HepG2 (cell line): ENCODE data around the gene MRFAP1L1. TPM values are rescaled to one million over a fixed set of nuclear protein-coding genes. Genes with fewer than 3 reads are reported as not detected.
A peak's percentile ranks its signal among the peaks of the same experiment; 100 is the strongest.

Source experiments
- CBFB ChIP-seq: sonication (generic); formaldehyde crosslinking; IDR thresholded peaks from 2 replicates; pipeline ENCODE4 v1.4.0; 2020; ENCODE audit warnings: missing genetic modification reagents
- SRSF1 ChIP-seq: fragments of 200-400 bp; formaldehyde crosslinking; optimal IDR thresholded peaks from 2 replicates; pipeline ENCODE3; 2017; ENCODE audit warnings: mild to moderate bottlenecking, low read depth, low read length, moderate library complexity
- ZBTB3 ChIP-seq: sonication (generic); formaldehyde crosslinking; IDR thresholded peaks from 2 replicates; pipeline ENCODE4 v1.4.0; 2020; ENCODE audit warnings: low read depth, mild to moderate bottlenecking, moderate library complexity, missing genetic modification reagents, borderline replicate concordance
- ZNF207 ChIP-seq: fragments of 450-650 bp; IDR thresholded peaks from 2 replicates; pipeline ENCODE4 v1.6.1; 2016; ENCODE audit warnings: antibody characterized with exemption, borderline replicate concordance
- ZNF224 ChIP-seq: sonication (generic); formaldehyde crosslinking; IDR thresholded peaks from 2 replicates; pipeline ENCODE4 v1.5.0; 2020; ENCODE audit warnings: mild to moderate bottlenecking, missing genetic modification reagents
- ZNF629 ChIP-seq: sonication (generic); formaldehyde crosslinking; conservative IDR thresholded peaks from 2 replicates; pipeline ENCODE4 v1.5.0; 2020; ENCODE audit warnings: missing genetic modification reagents
- polyA plus RNA-seq, 8 experiments: library from polyadenylated mRNA; depleted of rRNA in 3 of 8; stranded (reverse) in 7 of 8; unstranded in 1 of 8; fragments of >200 nt; fragmentation: Illumina TruSeq in 4 of 8; extraction: Trizol in 4 of 8; gene quantifications; 2 replicates each; pipeline versions ENCODE4 v1.2.1 to v1.2.3, GENCODE V29; 2011 to 2016; ENCODE audit warnings: low read depth in 4 of 8, missing spikeins in 1 of 8, mixed read lengths in 1 of 8; ENCODE audit not compliant: insufficient read depth in 1 of 8
- total RNA-seq, 5 experiments: library from RNA; depleted of rRNA; stranded (reverse); fragments of >200 nt; fragmentation: Illumina TruSeq; extraction: Trizol; gene quantifications; 2 replicates each; pipeline ENCODE4 v1.2.3, GENCODE V29; 2016; ENCODE audit warnings: low read depth in 1 of 5
- TF ChIP-seq, protein P1 (sequence below): sonication (generic); formaldehyde crosslinking; IDR thresholded peaks from 2 replicates; pipeline ENCODE4 v1.9.0; 2021; ENCODE audit warnings: missing genetic modification reagents, borderline replicate concordance
- TF ChIP-seq, protein P2 (sequence below): sonication (generic); formaldehyde crosslinking; IDR thresholded peaks from 2 replicates; pipeline ENCODE4 v1.4.0; 2020; ENCODE audit warnings: missing genetic modification reagents
- TF ChIP-seq, protein P3 (sequence below), 2 experiments: sonication (generic) in 1 of 2; formaldehyde crosslinking in 1 of 2; IDR thresholded peaks; 2 replicates each; pipeline versions ENCODE4 v1.4.0 to v1.6.1; 2016 to 2020; ENCODE audit warnings: borderline replicate concordance in 1 of 2, low read depth in 1 of 2, mild to moderate bottlenecking in 1 of 2, missing genetic modification reagents in 1 of 2
- TF ChIP-seq, protein P4 (sequence below): sonication (generic); formaldehyde crosslinking; IDR thresholded peaks from 2 replicates; pipeline ENCODE4 v1.5.1; 2020; ENCODE audit warnings: mild to moderate bottlenecking, missing genetic modification reagents, borderline replicate concordance
- TF ChIP-seq, protein P5 (sequence below): sonication (generic); formaldehyde crosslinking; IDR thresholded peaks from 2 replicates; pipeline ENCODE4 v1.5.0; 2020; ENCODE audit warnings: mild to moderate bottlenecking, missing genetic modification reagents, moderate library complexity

MRFAP1L1 gene
- total and polyA plus RNA-seq, 2 of the 13 experiments (the other 11 are each of a cell fraction or from before 2014, with no cell fraction given) = 44.8 to 76.6 TPM

DNA sequence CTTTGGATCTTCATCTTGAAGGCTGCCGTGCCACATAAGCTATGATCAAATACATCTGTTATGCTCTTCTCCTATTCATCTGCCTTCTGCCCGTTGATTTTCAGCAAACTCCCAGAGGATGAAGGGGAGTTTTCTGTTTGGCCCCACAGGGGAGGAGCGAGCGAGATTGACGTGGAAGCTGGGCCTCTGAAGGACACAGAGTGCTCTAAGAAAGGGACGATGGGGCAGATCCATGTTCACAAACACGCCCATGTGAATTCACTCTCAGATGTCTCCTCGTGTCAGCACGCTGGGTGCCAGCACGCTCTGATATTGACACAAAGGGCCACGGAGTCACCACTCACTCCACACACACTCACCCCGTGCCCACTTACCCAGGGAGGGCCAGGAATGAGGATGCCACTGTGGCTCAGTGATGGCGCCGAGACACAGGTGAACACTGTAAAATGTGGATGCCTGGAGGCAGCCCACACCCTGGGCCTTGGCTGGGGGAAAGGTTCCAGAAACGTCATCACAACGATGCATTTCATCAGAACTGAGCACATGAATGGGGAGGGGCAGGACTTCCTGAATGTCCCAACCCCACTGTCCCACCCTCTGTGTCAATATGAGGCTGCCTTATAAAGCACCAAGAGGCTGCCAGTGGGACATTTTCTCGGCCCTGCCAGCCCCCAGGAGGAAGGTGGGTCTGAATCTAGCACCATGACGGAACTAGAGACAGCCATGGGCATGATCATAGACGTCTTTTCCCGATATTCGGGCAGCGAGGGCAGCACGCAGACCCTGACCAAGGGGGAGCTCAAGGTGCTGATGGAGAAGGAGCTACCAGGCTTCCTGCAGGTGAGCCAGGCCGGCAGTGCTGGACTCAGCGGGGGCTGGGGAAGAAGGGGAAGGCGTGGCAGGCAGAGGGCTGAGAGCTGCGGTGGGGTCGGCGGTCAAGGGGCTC lies 16.2 kb downstream of the MRFAP1L1 start, which contains the start of gene S100P (continued):
- TF ChIP-seq CBFB (CRISPR knock-in tag) = peak; percentile 74; the same call in 1 of the 2 replicates
- TF ChIP-seq, protein P1, sequence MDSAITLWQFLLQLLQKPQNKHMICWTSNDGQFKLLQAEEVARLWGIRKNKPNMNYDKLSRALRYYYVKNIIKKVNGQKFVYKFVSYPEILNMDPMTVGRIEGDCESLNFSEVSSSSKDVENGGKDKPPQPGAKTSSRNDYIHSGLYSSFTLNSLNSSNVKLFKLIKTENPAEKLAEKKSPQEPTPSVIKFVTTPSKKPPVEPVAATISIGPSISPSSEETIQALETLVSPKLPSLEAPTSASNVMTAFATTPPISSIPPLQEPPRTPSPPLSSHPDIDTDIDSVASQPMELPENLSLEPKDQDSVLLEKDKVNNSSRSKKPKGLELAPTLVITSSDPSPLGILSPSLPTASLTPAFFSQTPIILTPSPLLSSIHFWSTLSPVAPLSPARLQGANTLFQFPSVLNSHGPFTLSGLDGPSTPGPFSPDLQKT (CRISPR knock-in tag) = no peak
- TF ChIP-seq, protein P2, sequence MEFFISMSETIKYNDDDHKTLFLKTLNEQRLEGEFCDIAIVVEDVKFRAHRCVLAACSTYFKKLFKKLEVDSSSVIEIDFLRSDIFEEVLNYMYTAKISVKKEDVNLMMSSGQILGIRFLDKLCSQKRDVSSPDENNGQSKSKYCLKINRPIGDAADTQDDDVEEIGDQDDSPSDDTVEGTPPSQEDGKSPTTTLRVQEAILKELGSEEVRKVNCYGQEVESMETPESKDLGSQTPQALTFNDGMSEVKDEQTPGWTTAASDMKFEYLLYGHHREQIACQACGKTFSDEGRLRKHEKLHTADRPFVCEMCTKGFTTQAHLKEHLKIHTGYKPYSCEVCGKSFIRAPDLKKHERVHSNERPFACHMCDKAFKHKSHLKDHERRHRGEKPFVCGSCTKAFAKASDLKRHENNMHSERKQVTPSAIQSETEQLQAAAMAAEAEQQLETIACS (CRISPR knock-in tag) = 0 out of 2 replicates have a peak, but pooled peaks have one; percentile 14
- no peak for TF ChIP-seq ZBTB3 (CRISPR knock-in tag)
- TF ChIP-seq, protein P3, sequence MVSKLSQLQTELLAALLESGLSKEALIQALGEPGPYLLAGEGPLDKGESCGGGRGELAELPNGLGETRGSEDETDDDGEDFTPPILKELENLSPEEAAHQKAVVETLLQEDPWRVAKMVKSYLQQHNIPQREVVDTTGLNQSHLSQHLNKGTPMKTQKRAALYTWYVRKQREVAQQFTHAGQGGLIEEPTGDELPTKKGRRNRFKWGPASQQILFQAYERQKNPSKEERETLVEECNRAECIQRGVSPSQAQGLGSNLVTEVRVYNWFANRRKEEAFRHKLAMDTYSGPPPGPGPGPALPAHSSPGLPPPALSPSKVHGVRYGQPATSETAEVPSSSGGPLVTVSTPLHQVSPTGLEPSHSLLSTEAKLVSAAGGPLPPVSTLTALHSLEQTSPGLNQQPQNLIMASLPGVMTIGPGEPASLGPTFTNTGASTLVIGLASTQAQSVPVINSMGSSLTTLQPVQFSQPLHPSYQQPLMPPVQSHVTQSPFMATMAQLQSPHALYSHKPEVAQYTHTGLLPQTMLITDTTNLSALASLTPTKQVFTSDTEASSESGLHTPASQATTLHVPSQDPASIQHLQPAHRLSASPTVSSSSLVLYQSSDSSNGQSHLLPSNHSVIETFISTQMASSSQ (IDR thresholded peaks at IDR 0.05; ENCODE audit: low read depth) = no peak
- TF ChIP-seq, protein P3 (CRISPR knock-in tag; IDR thresholded peaks at IDR 0.05; ENCODE audit: borderline replicate concordance) = no peak; the same call in 1 of the 2 replicates
- no peak for TF ChIP-seq ZNF629 (CRISPR knock-in tag)
- TF ChIP-seq, protein P4, sequence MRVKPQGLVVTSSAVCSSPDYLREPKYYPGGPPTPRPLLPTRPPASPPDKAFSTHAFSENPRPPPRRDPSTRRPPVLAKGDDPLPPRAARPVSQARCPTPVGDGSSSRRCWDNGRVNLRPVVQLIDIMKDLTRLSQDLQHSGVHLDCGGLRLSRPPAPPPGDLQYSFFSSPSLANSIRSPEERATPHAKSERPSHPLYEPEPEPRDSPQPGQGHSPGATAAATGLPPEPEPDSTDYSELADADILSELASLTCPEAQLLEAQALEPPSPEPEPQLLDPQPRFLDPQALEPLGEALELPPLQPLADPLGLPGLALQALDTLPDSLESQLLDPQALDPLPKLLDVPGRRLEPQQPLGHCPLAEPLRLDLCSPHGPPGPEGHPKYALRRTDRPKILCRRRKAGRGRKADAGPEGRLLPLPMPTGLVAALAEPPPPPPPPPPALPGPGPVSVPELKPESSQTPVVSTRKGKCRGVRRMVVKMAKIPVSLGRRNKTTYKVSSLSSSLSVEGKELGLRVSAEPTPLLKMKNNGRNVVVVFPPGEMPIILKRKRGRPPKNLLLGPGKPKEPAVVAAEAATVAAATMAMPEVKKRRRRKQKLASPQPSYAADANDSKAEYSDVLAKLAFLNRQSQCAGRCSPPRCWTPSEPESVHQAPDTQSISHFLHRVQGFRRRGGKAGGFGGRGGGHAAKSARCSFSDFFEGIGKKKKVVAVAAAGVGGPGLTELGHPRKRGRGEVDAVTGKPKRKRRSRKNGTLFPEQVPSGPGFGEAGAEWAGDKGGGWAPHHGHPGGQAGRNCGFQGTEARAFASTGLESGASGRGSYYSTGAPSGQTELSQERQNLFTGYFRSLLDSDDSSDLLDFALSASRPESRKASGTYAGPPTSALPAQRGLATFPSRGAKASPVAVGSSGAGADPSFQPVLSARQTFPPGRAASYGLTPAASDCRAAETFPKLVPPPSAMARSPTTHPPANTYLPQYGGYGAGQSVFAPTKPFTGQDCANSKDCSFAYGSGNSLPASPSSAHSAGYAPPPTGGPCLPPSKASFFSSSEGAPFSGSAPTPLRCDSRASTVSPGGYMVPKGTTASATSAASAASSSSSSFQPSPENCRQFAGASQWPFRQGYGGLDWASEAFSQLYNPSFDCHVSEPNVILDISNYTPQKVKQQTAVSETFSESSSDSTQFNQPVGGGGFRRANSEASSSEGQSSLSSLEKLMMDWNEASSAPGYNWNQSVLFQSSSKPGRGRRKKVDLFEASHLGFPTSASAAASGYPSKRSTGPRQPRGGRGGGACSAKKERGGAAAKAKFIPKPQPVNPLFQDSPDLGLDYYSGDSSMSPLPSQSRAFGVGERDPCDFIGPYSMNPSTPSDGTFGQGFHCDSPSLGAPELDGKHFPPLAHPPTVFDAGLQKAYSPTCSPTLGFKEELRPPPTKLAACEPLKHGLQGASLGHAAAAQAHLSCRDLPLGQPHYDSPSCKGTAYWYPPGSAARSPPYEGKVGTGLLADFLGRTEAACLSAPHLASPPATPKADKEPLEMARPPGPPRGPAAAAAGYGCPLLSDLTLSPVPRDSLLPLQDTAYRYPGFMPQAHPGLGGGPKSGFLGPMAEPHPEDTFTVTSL (CRISPR knock-in tag) = 0 out of 2 replicates have a peak, but pooled peaks have one; percentile 66
- peak; percentile 76 for TF ChIP-seq SRSF1
- TF ChIP-seq ZNF207 = no peak
- peak; percentile 88; the same call in 1 of the 2 replicates for TF ChIP-seq ZNF224 (CRISPR knock-in tag)
- TF ChIP-seq, protein P5, sequence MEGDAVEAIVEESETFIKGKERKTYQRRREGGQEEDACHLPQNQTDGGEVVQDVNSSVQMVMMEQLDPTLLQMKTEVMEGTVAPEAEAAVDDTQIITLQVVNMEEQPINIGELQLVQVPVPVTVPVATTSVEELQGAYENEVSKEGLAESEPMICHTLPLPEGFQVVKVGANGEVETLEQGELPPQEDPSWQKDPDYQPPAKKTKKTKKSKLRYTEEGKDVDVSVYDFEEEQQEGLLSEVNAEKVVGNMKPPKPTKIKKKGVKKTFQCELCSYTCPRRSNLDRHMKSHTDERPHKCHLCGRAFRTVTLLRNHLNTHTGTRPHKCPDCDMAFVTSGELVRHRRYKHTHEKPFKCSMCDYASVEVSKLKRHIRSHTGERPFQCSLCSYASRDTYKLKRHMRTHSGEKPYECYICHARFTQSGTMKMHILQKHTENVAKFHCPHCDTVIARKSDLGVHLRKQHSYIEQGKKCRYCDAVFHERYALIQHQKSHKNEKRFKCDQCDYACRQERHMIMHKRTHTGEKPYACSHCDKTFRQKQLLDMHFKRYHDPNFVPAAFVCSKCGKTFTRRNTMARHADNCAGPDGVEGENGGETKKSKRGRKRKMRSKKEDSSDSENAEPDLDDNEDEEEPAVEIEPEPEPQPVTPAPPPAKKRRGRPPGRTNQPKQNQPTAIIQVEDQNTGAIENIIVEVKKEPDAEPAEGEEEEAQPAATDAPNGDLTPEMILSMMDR (CRISPR knock-in tag) = no peak
